ENCODE results near the gene VASP.
A peak's percentile ranks its signal among the peaks of the same experiment; 100 is the strongest.

VASP gene

GRCh38 chr19:45467456-45468158, 39.7 kb upstream of the VASP start, which contains the start of gene FOSB:
Gene FOSB (plus strand): TSS chr19:45467996. CDS start chr19:45468587, 591 bp downstream.
- no peak; the same call in none of the 2 replicates for TF ChIP-seq SIN3A (IDR thresholded peaks at IDR 0.05; ENCODE audit: borderline replicate concordance, insufficient read depth, low read length)
- peak; percentile 51 for TF ChIP-seq FOXP2 (optimal IDR thresholded peaks at IDR 0.05; ENCODE audit: borderline replicate concordance, extremely low read depth, extremely low read length, insufficient read depth)
- TF ChIP-seq, protein P1, sequence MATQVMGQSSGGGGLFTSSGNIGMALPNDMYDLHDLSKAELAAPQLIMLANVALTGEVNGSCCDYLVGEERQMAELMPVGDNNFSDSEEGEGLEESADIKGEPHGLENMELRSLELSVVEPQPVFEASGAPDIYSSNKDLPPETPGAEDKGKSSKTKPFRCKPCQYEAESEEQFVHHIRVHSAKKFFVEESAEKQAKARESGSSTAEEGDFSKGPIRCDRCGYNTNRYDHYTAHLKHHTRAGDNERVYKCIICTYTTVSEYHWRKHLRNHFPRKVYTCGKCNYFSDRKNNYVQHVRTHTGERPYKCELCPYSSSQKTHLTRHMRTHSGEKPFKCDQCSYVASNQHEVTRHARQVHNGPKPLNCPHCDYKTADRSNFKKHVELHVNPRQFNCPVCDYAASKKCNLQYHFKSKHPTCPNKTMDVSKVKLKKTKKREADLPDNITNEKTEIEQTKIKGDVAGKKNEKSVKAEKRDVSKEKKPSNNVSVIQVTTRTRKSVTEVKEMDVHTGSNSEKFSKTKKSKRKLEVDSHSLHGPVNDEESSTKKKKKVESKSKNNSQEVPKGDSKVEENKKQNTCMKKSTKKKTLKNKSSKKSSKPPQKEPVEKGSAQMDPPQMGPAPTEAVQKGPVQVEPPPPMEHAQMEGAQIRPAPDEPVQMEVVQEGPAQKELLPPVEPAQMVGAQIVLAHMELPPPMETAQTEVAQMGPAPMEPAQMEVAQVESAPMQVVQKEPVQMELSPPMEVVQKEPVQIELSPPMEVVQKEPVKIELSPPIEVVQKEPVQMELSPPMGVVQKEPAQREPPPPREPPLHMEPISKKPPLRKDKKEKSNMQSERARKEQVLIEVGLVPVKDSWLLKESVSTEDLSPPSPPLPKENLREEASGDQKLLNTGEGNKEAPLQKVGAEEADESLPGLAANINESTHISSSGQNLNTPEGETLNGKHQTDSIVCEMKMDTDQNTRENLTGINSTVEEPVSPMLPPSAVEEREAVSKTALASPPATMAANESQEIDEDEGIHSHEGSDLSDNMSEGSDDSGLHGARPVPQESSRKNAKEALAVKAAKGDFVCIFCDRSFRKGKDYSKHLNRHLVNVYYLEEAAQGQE (IDR thresholded peaks at IDR 0.05; ENCODE audit: insufficient read depth in 1 of 2, low read depth in 2 of 2, low read length in 2 of 2), result no peak; a peak in 1 of 4 replicates
- TF ChIP-seq POLR2AphosphoS5 (IDR thresholded peaks at IDR 0.05; ENCODE audit: low read depth, low read length), result peak; percentile 82; the same call in 1 of the 2 replicates
- TF ChIP-seq TAF1 (IDR thresholded peaks at IDR 0.05; ENCODE audit: borderline replicate concordance, insufficient read depth, low read length), result peak; percentile 78; the same call in 1 of the 2 replicates

GRCh38 chr19:45468159-45468651, 39.1 kb upstream of the VASP start:
- TF ChIP-seq SIN3A (IDR thresholded peaks at IDR 0.05; ENCODE audit: borderline replicate concordance, insufficient read depth, low read length) (no peak), POLR2AphosphoS5 (IDR thresholded peaks at IDR 0.05; ENCODE audit: low read depth, low read length) (no peak), FOXP2 (optimal IDR thresholded peaks at IDR 0.05; ENCODE audit: borderline replicate concordance, extremely low read depth, extremely low read length, insufficient read depth) (no peak), TAF1 (IDR thresholded peaks at IDR 0.05; ENCODE audit: borderline replicate concordance, insufficient read depth, low read length) (no peak)
- TF ChIP-seq, protein P1 (IDR thresholded peaks at IDR 0.05; ENCODE audit: insufficient read depth in 1 of 2, low read depth in 2 of 2, low read length in 2 of 2), result no peak

DNA sequence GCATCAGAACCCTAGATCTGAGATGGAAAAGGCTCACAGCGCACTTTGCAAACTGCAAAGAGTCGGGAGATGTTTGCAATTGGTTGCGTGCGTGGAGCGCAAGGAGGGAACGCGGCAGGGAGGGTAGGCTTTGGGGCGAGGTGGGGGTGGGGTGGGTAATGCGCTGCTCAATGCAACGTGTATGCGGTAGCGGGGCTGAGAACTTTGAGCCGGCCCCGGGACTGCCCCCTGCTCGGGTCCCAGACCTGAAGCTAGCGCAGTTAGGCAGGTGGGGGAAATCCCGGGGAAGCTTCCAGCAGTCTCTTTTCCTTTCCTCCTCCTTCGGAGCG, 38.5 kb upstream of the VASP start:
- TF ChIP-seq FOXP2 (optimal IDR thresholded peaks at IDR 0.05; ENCODE audit: borderline replicate concordance, extremely low read depth, extremely low read length, insufficient read depth) (no peak), POLR2AphosphoS5 (IDR thresholded peaks at IDR 0.05; ENCODE audit: low read depth, low read length) (no peak), SIN3A (IDR thresholded peaks at IDR 0.05; ENCODE audit: borderline replicate concordance, insufficient read depth, low read length) (no peak), TAF1 (IDR thresholded peaks at IDR 0.05; ENCODE audit: borderline replicate concordance, insufficient read depth, low read length) (no peak)
- TF ChIP-seq, protein P1 (IDR thresholded peaks at IDR 0.05; ENCODE audit: insufficient read depth in 1 of 2, low read depth in 2 of 2, low read length in 2 of 2), result no peak

DNA sequence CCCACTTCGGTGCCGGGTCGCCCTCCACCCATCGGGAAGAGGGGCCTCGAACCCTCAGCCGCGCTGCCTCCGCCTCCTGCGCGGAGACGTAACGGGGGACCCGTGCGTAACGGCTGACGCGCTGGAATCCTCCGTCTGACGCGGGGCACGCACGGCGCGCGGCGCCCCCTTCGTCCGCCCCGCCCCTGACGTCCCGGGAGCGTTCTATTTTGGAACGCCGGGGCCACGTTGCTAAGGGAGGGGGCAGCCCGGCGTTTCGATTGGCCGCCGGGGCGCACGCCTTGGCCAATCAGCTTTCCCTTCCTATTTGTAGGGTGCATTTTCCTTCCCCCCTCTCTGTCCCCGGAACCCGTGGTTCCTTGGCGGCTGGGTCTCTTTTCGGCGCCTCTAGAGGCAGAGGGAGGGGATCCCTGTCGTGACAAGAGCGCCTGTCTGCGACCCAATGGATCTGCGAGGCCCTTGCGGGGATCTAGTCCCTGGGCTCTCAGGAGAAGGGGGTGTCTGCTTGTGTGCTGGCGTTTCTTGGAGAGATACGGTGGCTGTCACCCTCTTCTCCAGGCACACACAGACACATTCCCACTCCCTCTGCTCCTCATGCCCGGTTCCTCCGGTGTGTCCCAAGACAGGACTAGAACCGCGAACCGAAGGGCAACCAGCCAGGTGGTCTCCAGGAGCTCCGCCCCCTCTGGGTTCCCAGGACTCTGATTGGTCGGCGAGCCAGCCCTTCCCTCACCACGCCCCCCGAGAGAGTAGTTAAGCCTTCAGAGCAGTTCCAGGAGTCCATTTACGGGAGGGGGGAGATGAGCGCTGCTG, 37.9 kb upstream of the VASP start:
- TF ChIP-seq, protein P1 (IDR thresholded peaks at IDR 0.05; ENCODE audit: insufficient read depth in 1 of 2, low read depth in 2 of 2, low read length in 2 of 2), result peak in 1 of 2 experiments; percentile 40; a peak in 1 of 4 replicates
- peak; percentile 51; the same call in 1 of the 2 replicates for TF ChIP-seq POLR2AphosphoS5 (IDR thresholded peaks at IDR 0.05; ENCODE audit: low read depth, low read length)
- TF ChIP-seq FOXP2 (optimal IDR thresholded peaks at IDR 0.05; ENCODE audit: borderline replicate concordance, extremely low read depth, extremely low read length, insufficient read depth), result peak; percentile 92
- TF ChIP-seq TAF1 (IDR thresholded peaks at IDR 0.05; ENCODE audit: borderline replicate concordance, insufficient read depth, low read length), result no peak
- TF ChIP-seq SIN3A (IDR thresholded peaks at IDR 0.05; ENCODE audit: borderline replicate concordance, insufficient read depth, low read length), result peak; percentile 98
